ENCODE measurements around the gene TMEM115.
A peak's percentile ranks its signal among the peaks of the same experiment; 100 is the strongest.

Gene TMEM115

DNA sequence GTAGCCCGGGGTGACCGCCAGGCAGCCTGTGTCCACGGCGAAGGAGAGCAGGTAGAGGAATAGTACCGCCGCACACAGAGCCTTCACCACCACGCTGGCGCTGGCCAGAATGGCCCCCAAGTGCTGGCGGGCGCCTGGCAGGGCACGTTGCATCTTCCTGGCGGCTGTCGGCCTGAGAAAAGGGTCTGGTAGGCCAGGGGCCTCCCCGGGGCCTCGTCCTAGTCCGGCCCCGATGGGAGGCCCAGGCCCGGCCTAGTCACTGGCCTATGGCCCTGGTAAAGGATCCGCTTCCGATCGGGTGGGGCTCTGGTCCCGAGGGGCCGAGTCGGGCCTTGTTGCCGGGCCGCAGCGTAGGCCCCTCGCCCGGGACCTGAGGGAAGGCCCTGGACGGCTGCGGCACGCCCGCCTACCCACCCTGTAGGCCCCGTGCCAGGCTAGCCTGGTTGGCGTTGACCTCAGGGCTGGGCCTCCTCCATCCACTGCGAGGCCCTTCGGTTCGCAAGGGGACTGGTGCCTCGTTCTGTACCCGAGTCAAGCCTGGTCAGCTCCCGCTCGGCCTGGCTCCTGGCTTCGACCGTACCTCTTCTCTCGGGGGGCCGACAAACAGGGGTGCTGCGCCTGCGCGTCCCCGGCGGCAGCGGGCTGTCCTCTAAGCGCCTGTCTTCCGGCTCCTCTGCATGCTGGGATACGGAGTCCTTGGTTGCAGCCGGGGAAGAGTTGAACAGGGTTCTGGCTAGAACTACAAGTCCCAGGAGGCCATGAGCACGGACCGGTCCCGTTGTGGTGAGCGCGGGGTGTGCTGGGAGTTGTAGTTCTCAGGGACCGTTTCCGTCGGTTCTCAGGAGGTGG is at the start of gene TMEM115:
Gene TMEM115, minus strand, starts transcription at position 611 of the 849 bp plus-strand sequence. Its CDS starts 458 bp downstream, at position 153.
- DNase-seq, result peak; percentile 94

- no peak for DNase-seq
Measured at GRCh38 chr3:50408443-50408944, 49.2 kb upstream of the TMEM115 start.

GRCh38 chr3:50406487-50406886 is 47.2 kb upstream of the TMEM115 start:
- no peak for DNase-seq

GRCh38 chr3:50405249-50405648 is 45.9 kb upstream of the TMEM115 start:
- DNase-seq, result peak; percentile 63

DNA sequence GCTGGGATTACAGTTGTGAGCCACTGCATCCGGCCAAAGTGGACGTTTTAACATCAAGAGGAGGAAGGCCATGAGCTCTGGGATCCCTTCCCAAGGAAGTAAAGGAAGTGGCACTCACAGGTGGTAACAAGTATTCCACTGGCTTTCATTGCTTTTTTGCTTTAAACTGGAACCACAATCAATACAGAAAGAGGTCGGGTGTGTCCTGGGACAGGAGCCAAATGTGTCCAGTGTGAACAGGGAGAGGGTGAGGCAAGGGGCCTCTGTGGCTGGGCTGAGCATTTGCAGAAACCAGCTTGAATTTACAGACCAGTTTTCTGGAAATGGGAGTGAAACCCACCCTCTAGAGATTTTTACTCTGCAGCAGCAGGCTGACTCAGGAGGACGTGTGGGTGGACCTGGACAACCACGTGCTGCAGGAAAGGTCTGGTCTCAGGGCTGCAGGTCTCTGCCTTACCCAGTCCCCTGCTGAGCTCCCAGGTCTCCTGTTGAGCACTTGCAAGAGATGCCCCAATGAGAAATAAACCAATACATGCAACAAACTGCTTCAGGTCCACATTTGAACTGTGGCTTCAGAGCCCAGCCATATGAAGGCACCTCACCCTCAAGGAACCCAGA is 42.8 kb upstream of the TMEM115 start:
- no peak for DNase-seq

DNA sequence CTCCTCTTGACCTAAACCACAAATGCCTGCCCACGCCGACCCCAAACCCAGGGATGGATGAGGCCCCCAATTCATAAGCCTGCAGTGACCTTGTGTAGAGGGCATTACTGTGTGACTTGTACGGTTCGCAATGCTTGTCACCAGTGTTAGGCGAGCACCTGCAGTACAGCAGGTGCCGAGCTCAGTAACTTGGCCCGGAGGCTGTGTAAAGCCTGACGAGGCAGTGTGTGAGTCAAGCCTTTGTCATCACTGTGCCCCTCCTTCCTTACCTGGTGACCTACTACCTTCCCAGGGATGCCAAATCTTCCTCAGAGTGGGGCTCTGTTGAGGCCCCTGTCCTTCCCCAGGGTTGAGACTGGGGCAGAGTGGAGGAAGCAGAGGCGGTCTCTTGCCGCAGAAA is 37.2 kb upstream of the TMEM115 start:
- no peak for DNase-seq

- DNase-seq, result no peak
Measured at GRCh38 chr3:50395070-50395860, 35.9 kb upstream of the TMEM115 start.

DNA sequence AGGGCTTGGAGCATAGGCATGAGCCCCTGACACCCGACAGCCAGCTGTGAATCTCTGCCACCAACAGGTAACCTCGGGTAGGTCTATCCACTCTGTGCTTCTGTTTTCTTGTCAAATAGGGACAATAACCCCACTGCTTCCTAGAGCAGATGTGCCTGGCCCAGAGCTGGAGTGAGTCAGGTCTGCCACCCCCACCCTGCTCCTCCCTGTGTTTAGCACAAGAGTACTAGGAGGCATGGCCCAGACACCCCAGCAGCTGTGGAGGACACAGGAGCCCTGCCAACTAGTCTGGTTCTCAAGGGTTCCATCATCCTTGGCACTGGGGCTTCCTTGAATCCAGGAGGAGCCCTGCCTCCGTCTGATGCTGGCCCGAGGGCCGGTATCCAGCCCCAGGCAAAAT is 33.7 kb upstream of the TMEM115 start:
- no peak for DNase-seq

- DNase-seq, result no peak
Measured at GRCh38 chr3:50392101-50392715, 32.9 kb upstream of the TMEM115 start.

DNA sequence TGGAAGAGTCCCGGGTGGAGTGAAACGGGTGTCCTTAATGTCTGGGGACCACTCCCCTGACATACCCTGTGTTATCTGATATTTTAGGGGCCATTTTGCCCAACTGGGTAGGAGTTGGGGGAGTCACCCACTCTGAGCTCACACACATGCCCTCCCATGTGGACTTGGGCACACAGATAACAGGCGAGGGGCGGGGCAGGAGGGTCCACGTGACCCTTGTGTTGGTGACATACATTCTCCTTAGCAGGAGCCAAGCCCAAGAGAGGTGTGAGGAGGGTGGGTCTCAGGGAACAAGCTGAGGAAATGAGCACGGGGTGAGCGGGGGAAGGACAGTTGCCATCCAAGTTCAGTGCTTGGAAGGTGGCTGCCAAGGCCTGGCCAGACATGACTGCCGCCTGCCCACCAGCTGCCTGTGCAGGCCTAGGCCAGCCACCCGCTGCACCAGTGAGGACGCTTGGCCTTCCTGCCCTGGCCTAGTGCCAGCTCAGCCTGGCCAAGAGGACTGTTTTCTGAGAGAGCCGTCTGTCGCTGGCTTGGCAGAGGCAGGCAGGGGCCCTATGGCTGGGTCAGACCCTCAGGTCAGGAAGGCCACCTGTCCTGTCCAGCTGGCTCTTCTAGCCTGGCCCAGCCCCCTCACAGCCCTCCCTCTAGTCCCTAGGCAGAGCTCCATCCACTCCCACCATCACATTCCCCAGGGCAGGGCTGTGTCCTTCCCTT is 31.3 kb upstream of the TMEM115 start:
- peak; percentile 69 for DNase-seq

GRCh38 chr3:50389414-50389767 is 30.1 kb upstream of the TMEM115 start:
- no peak for DNase-seq

GRCh38 chr3:50388720-50389413 is 29.5 kb upstream of the TMEM115 start:
- DNase-seq, result no peak

- no peak for DNase-seq
Measured at GRCh38 chr3:50388016-50388719, 28.8 kb upstream of the TMEM115 start.

GRCh38 chr3:50385754-50386153 is 26.4 kb upstream of the TMEM115 start:
- no peak for DNase-seq

GRCh38 chr3:50383750-50384149 is 24.4 kb upstream of the TMEM115 start:
- DNase-seq, result no peak

DNA sequence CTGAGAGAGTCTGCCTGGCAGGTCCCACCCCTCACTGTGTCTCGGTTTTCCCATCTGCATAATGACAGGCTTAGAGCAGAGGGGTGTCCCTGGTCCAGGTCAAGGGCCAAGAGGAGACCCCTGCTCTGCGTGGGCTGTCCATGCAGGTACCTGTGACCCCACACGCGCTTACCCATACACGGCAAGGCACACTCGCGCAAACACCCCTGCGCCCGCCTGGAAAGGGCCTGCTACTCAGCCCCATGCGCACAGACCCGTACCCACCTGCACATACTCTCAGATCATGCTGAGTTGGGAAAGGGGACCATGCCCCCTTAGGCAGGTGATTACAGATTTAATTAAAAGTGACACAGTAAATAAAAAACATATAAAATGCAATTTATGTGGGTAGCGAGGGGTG is 23.4 kb upstream of the TMEM115 start:
- no peak for DNase-seq

DNA sequence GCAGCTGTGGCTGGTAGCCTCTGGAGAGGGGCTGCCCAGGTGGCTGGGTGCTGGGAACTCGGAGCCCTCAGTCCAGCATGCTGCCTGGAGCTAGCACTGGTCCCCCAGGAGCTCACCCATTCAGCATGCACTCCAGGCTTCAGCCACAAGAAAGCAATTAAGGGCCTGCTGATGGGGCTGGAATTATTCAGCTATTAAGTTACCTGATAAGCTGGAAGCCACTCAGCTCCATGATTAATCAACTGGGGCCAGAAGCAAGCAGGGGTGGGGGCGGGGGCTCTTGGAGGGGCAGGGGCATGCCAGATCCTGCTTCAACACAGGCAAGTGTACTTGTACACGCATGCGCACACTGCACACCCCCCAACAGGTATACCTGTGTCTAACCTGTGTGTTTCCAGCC is 22.1 kb upstream of the TMEM115 start:
- no peak for DNase-seq

GRCh38 chr3:50380405-50381085 is 21.2 kb upstream of the TMEM115 start:
- no peak for DNase-seq

DNA sequence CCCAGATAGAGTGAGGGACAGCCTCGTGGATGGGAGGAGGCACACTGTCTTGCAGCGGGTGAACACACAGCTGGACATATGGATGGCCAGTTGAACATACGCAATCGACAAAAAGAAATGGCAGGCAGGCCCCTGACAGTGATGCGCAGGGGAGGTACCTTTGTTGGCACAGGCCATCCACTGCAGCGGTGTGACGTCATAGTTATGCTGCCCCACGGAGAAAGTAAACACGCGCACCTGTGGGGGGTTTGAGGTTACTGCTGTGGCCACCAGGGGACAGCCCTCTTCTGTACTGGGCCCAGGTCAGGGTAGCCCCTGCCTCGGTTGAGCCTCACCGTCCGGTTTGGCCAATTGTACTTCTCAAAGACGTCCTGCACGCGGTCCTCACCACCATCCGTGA is 19.4 kb upstream of the TMEM115 start:
- no peak for DNase-seq

GRCh38 chr3:50378024-50378423 is 18.7 kb upstream of the TMEM115 start:
- no peak for DNase-seq
